NCI-H1694 treated with DMSO at 0.1 percent for 48 hours (cell line): ENCODE data around the gene CFAP20DC.

Experiments used
- DNase-seq: peaks from one replicate; lab custom pipeline; 2025; lab: John Stamatoyannopoulos, UW

The CFAP20DC gene

GRCh38 chr3:58692484-58692883, 357.3 kb downstream of the CFAP20DC start:
- DNase-seq = no peak
